HG02623 (cell line): Measurements from ENCODE around the gene ASMTL.
"Not testable (repeated sequence)": the region's sequence is repeated elsewhere in the genome, so short reads cannot be mapped to it uniquely, and the experiment has no call there.

Experiments used
- ATAC-seq: cut with Tn5 transposase; IDR thresholded peaks from one replicate; pipeline ENCODE4 v1.9.1; 2021; ENCODE audit warnings: moderate library complexity; ENCODE audit not compliant: unreplicated experiment

Gene ASMTL

DNA sequence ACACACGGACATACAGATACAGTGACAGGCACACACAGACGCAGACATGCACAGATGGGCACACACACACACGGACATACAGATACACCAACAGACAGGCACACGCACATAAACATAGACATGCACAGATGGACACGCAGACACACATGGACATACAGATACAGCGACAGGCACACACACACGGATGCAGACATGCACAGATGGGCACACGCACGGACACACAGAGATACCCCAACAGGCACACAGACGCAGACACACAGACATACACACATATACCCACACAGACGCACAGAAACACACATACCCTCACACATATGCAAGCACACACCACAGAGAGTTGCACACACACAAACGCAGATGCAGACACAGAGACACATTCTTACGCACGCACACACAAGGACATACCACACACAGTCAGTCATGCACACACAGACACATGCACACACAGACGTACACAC is 36.4 kb downstream of the ASMTL start:
- ATAC-seq = no peak

DNA sequence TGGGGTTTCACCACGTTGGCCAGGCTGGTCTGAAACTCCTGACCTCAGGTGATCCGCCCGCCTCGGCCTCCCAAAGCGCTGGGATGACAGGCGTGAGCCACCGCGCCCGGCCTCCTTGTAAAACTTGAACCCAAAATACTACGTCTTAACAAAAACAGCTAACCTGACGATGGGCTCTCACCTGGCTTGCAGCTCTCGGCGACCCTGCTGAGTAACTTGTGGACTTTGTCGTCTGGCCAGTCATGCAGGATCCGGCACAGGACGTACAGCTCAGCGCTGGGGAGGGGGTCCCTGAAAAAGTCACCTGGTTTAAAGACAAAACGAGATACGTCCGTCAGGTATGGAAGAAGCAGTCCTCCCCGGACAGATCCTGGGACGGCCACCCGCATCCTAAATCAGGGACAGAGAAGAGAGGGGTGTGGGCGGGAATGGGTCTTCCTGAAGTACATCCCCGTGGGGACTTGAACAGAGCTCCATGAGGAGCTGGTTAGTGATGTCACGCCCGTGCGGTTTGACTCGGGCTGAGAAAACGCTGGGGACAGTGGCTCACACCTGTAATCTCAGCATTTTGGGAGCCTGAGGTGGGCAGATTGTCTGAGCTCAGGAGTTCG is 40.1 kb downstream of the ASMTL start:
- ATAC-seq = no peak

GRCh38 chrX:1411326-1411725 is 41.4 kb downstream of the ASMTL start:
- no peak for ATAC-seq

- no peak for ATAC-seq
These were observed 45.7 kb downstream of the ASMTL start for GRCh38 chrX:1407035-1407434.

DNA sequence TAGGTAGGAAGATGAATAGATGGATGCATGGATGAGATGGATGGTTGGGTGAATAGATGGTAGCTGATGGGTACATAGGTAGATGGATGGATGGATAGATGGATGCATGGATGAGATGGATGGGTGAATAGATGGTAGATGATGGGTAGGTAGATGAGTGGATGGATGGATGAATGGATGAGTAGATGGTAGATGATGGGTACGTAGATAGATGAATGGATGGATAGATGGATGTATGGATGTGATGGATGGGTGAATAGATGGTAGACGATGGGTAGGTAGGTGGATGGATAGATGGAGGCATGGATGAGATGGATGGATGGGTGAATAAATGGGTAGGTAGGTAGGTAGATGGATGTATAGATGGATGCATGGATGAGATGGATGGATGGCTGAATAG is 46.9 kb downstream of the ASMTL start:
- ATAC-seq = not testable (repeated sequence)

- not testable (repeated sequence) for ATAC-seq
These were observed 48.8 kb downstream of the ASMTL start for GRCh38 chrX:1403867-1404266.

DNA sequence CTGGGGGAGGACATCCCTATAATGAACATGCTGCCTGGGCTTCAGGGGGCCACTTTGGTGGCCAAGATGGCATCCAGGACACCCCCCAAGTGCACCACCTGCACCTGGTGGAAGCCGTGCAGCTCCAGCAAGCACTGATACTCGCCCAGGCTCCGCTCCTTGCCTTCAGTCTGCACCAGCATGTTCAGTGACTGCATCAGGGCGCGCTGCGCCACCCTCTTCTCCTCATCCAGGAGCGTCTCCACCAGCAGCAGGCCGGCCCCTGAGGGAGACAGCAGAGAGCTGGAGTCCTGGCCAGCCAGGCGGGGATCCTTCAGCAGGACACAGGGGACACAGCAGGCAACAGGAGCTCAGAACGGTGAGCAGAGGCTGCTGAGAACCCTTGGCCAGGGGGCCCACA is 49.5 kb downstream of the ASMTL start:
- no peak for ATAC-seq

GRCh38 chrX:1401611-1402430 is 50.9 kb downstream of the ASMTL start:
- no peak for ATAC-seq

DNA sequence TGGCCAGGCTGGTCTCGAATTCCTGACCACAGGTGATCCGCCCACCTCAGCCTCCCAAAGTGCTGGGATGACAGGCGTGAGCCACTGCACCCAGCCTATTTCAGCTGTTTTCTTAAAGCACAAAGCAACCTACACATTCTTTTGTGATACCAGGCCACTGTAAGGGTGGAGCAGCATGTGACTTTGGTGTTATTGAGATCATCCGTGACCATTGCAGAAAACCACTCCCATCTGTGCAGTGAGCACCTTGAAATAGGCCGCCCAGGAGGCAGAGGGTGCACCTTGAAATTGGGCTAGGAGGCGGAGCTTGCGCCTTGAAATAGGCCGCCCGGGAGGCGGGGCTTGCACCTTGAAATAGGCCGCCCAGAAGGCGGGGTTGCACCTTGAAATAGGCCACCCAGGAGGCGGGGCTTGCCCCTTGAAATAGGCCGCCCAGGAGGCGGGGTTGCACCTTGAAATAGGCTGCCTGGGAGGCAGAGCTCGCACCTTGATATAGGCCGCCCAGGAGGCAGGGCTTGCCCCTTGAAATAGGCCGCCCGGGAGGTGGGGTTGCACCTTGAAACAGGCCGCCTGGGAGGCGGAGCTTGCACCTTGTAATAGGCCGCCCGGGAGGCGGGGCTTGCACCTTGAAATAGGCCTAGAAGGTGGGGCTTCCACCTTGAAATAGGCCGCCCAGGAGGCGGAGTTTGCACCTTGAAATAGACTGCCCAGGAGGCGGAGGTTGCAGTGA is 51.8 kb downstream of the ASMTL start:
- no peak for ATAC-seq

DNA sequence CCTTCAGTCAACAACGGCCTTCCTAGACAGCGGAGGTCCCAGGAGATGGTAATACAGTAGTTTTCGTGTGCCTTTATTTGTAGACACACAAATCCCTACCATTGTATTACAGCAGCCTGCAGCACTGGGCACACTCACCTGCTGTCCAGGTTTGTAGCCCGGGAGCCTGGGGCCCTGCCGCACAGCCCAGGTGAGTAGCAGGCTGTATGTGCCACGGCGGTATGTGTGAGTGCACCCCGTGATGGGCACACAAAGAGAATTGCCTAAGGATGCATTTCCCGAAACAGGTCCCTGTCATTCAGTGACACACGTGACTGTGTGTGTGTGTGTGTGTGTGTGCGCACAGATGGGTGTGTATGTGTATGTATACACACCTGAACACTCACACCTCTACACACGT is 52.7 kb downstream of the ASMTL start:
- no peak for ATAC-seq

DNA sequence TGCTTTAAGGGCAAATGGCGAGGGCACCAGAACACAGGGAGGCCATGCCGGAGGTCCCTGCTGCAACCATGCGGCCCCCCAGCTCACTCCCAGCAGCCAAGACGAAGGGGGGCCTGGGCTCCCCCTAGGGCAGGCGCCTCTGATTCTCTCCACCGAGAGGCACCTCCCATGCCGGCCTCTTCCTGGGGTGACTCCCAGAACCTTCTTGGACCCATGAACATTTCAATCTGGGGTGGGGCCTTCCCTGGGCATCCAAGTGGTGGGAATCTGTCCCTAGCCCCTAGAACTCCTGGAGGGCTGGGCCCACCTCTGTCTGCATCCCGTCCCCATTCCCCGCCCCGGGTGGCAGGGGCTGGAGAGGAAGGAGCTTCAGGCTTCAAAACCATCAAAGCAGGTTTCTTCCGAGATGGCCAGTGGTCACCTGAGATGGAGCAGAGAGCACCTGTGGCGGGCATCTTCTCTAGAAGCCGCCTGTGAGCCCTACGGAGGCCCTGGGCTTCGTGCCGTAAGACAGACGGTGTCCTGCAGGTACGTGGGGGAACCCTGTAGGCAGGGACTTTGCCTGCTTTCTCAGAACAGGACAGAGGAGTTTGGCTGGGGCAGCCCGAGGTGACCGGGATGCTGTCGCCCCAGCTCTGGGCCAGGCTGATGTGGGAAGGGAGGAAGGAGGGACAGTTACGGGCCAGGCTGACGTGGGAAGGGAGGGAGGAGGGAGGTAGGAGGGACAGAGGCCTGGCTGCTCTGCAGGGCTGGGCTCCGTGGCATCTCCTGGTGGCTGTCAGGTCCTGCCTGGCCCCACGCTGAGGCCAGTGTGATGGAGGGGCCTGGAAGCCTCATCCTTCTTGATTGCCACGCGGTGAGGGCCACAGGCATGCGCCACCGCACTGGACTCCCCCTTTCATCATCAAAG is 54.0 kb downstream of the ASMTL start:
- no peak for ATAC-seq

GRCh38 chrX:1397441-1398270 is 55.1 kb downstream of the ASMTL start:
- ATAC-seq = no peak

GRCh38 chrX:1397001-1397400 is 55.7 kb downstream of the ASMTL start:
- no peak for ATAC-seq

DNA sequence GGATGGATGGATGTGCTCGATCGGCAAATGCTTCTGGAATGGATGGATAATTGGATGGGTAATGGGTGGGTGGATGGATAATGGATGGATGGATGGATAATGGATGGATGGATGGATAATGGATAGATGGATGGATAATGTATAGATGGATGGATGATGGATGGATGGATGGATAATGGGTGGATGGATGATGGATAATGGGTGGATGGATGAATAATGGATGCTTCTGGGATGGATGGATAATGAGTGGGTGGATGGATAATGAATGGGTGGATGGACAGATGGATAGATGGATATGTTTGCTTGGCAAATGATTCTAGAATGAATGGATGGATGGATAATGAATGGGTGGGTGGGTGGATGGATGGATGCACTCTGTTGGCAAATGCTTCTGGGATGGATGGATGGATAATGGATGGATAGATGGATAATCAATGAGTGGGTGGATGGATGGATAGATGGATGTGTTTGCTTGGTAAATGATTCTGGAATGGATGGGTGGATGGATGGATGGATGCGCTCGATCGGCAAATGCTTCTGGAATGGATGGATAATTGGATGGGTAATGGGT is 57.0 kb downstream of the ASMTL start:
- ATAC-seq = no peak

- ATAC-seq = no peak
These were observed 57.8 kb downstream of the ASMTL start for GRCh38 chrX:1394731-1395501.

DNA sequence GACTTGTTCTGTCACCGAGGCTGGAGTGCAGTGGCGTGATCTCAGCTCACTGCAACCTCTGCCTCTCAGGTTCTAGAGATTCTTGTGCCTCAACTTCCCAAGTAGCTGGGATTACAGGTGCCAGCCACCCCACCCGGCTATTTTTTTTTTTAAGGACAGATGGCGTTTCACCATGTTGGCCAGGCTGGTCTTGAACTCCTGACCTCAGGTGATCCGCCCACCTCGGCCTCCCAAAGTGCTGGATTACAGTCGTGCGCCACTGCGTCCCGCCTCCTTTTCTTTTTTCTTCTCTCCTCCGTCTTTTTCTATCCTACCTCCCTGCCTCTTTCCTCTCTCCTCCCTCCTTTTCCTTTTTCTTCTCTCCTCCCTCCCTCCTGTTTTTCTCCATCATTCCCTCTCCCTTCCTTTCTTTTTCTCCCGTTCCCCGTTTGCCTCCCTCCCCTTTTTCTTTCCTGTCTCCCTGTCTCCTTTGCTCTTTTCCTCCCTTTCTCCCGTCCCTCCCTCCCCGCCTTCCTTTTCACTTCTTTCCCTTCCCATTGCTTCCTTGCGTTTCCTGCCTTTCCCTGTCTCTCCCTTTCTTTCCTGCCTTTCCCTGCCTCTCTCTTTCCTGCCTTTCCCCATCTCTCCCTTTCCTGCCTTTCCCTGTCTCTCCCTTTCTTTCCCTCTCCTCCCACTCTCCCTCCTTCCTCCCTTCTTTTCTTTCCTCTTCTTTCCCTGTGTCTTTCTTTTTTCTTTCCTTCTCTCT is 58.7 kb downstream of the ASMTL start:
- ATAC-seq = no peak

DNA sequence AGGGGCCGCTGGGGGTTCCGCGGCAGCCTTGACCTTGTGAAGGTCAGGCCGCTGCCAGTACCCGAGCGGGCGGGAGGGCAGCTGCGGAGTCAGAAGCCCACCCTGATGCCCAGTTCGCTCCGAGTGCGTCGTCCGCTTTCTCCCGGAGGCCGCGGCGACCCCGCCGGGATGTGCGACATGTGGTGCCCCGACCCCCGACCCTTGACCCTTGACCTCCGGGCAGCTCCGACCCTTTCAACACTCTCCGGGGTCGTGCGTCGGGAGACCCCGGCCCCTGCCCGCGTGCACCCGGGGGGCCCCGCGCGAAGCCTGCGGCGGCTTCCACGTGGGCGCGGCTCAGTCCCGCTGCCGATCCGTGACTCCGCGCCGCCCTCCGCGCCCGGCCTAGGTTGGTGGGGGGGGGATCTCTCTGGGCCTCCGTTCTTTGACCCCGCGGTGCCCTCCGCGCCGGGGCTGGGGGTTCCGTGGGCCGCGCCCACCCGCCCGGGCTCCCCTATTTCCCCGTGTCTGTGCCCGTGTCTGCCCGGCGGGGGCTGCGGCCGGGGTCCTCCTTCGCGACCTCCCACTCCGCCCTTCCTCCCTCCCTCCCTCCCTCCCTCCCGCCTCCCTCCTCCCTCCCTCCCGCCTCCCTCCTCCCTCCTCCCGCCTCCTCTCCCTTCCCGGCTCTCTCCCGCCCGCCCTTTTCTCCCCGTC is 60.2 kb downstream of the ASMTL start:
- ATAC-seq = peak; percentile 15
